Activated CD4-positive, alpha-beta T cell treated with anti-CD3 and anti-CD28 coated beads, Interleukin-2, amount 50 U/mL, for 24 hours (primary cell): ENCODE results near the gene NOS3.
"Not testable (repeated sequence)": the region's sequence is repeated elsewhere in the genome, so short reads cannot be mapped to it uniquely, and the experiment has no call there.

Experiments used
- DNase-seq, 2 donors: peaks; one replicate each; pipeline ENCODE4 v3.0.0-alpha.2; 2020; ENCODE audit warnings: low read depth in 1 of 2, low spot score in 1 of 2

NOS3 gene

GRCh38 chr7:150999497-151000230 lies 8.8 kb downstream of the NOS3 start:
- DNase-seq = no peak

- DNase-seq = no peak
Measured at GRCh38 chr7:151000897-151001495, 10.2 kb downstream of the NOS3 start.

GRCh38 chr7:151001546-151001945 lies 10.7 kb downstream of the NOS3 start:
- DNase-seq = no peak

- no peak for DNase-seq
Measured at GRCh38 chr7:151003572-151003971, 12.8 kb downstream of the NOS3 start.

GRCh38 chr7:151005566-151005965 lies 14.7 kb downstream of the NOS3 start:
- DNase-seq = no peak

GRCh38 chr7:151006590-151007300 lies 15.9 kb downstream of the NOS3 start:
- DNase-seq = no peak

GRCh38 chr7:151007469-151007898 lies 16.7 kb downstream of the NOS3 start:
- DNase-seq = no peak

- no peak for DNase-seq
Measured at GRCh38 chr7:151008143-151008510, 17.3 kb downstream of the NOS3 start.

- peak; percentile 63 to 79 for DNase-seq
Measured at GRCh38 chr7:151008511-151009323, 17.9 kb downstream of the NOS3 start.

GRCh38 chr7:151009327-151010036 lies 18.7 kb downstream of the NOS3 start:
- DNase-seq = no peak

- no peak for DNase-seq
Measured at GRCh38 chr7:151010037-151010306, 19.2 kb downstream of the NOS3 start.

- no peak for DNase-seq
Measured at GRCh38 chr7:151010307-151011096, 19.7 kb downstream of the NOS3 start.

GRCh38 chr7:151011097-151011409 lies 20.2 kb downstream of the NOS3 start:
- no peak for DNase-seq

- not testable (repeated sequence) for DNase-seq
Measured at GRCh38 chr7:151011616-151012015, 20.8 kb downstream of the NOS3 start.

GRCh38 chr7:151012031-151012692 lies 21.3 kb downstream of the NOS3 start:
- DNase-seq = no peak

GRCh38 chr7:151012911-151013347 lies 22.1 kb downstream of the NOS3 start:
- no peak for DNase-seq

GRCh38 chr7:151013356-151013732 lies 22.5 kb downstream of the NOS3 start:
- DNase-seq = no peak

GRCh38 chr7:151013733-151014497 lies 23.1 kb downstream of the NOS3 start:
- peak; percentile 57 to 79 for DNase-seq

GRCh38 chr7:151014950-151015349 lies 24.1 kb downstream of the NOS3 start:
- no peak for DNase-seq
